ENCODE data around the gene DLG2.
A peak's percentile ranks its signal among the peaks of the same experiment; 100 is the strongest.

Gene DLG2

GRCh38 chr11:84720706-84721402, 906.3 kb downstream of the DLG2 start:
- peak; percentile 15 to 59 for DNase-seq

GRCh38 chr11:84719935-84720577, 907.1 kb downstream of the DLG2 start:
- peak in 1 of 2 experiments; percentile 13 for DNase-seq

- peak; percentile 72 to 85 for DNase-seq
Measured at GRCh38 chr11:84714316-84714780, 912.8 kb downstream of the DLG2 start.

- no peak for DNase-seq
Measured at GRCh38 chr11:84691830-84692229, 935.3 kb downstream of the DLG2 start.

GRCh38 chr11:84687433-84687832, 939.7 kb downstream of the DLG2 start:
- no peak for DNase-seq

- peak; percentile 94 to 97 for DNase-seq
Measured at GRCh38 chr11:84686716-84687115, 940.4 kb downstream of the DLG2 start.

- no peak for DNase-seq
Measured at GRCh38 chr11:84685976-84686375, 941.2 kb downstream of the DLG2 start.

GRCh38 chr11:84685149-84685548, 942.0 kb downstream of the DLG2 start:
- DNase-seq = no peak

- no peak for DNase-seq
Measured at GRCh38 chr11:84681456-84681855, 945.7 kb downstream of the DLG2 start.

- no peak for DNase-seq
Measured at GRCh38 chr11:84675396-84676025, 951.6 kb downstream of the DLG2 start.

- no peak for DNase-seq
Measured at GRCh38 chr11:84673753-84674152, 953.4 kb downstream of the DLG2 start.

- DNase-seq = no peak
Measured at GRCh38 chr11:84671325-84671999, 955.7 kb downstream of the DLG2 start.

GRCh38 chr11:84663731-84664130, 963.4 kb downstream of the DLG2 start:
- DNase-seq = no peak

- DNase-seq = no peak
Measured at GRCh38 chr11:84660257-84660977, 966.7 kb downstream of the DLG2 start.

- DNase-seq = no peak
Measured at GRCh38 chr11:84655712-84656111, 971.4 kb downstream of the DLG2 start.

- DNase-seq = no peak
Measured at GRCh38 chr11:84648471-84648870, 978.7 kb downstream of the DLG2 start.

- no peak for DNase-seq
Measured at GRCh38 chr11:84645988-84646694, 981.0 kb downstream of the DLG2 start.

GRCh38 chr11:84642500-84642899, 984.6 kb downstream of the DLG2 start:
- no peak for DNase-seq

GRCh38 chr11:84634309-84634708, 992.8 kb downstream of the DLG2 start:
- no peak for DNase-seq

GRCh38 chr11:84628871-84629620, 998.1 kb downstream of the DLG2 start:
- no peak for DNase-seq

- no peak for DNase-seq
Measured at GRCh38 chr11:84626256-84626655, 1000.9 kb downstream of the DLG2 start.
